ENCODE measurements around the gene PELO.

The PELO gene

DNA sequence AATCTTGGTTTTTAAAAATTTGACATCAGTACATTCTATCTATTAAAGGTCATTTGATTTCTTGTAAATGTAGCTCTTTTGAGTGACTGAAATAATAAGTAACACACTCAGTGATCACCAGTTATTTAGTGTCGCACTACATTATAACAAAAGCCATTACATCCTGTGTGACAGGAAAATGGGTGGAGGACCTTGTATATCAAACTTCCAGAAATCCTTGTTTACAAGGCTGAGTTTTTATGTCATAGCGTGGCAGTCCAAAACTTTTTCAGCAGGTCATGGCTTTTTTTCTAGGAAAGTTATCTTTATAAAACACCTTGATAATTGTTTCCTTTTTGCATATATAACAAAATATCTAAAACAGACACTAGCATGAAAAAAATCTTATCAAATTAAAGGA is 14.4 kb upstream of the PELO start:
- no peak for DNase-seq

- no peak for DNase-seq
Measured at GRCh38 chr5:52774005-52774410, 13.7 kb upstream of the PELO start.

DNA sequence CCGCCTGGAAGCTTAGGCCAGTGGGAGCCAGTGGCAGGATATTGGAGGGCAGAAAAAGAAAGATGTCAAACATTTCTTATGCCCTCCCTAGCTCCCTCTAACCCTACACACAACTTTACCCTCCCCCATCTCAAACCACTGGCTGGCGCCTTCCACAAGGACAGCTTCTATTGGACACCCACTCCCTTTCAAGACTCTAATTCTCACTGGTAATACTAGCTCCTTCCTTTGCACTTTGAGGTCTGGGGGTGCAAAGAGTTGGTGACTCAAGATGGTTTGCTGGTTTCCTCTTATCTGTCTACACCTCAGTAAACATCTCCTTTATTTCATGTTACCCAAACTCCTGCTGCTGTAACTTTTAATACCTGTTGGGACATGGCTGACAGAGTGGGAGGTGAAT is 11.6 kb upstream of the PELO start:
- no peak for DNase-seq

GRCh38 chr5:52777186-52777585 is 10.5 kb upstream of the PELO start:
- no peak for DNase-seq

DNA sequence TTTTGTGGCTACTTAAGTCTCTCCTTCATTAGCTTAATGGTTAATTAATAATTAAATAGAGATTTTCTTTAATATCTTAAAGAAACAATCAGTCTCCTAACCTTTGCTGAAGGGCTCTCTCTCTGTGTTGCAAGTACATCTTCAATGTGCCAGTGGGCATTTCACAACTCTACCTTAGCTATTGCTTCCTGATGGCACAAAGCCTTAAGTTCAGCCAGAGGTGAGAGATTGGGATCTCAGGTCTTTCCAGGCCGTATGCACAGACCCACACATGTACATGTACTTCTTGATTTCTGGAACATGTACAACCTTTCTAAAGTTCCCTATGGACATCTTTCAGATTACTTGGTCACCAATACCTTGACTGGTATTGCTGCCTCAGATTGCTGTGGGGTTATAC is 8.9 kb upstream of the PELO start:
- no peak for DNase-seq

DNA sequence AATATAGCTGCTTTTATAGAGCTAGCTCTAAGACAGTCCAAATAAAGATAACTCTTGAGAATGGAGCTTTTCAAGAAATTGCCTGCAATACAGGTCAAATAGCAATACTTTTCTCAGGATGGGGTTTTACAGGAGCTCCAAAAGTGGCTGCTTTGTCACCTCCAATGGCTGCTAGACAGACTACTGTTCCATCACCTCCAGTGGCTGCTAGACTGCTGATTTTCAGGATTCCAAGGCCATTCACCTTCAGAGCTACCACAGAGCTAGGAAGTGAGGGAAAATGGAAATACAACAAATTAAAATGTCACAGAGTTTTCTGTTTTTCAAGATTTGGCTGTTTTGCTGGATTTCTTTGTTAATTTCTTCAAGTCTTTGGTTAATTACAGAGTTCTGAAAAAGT is 8.5 kb upstream of the PELO start:
- no peak for DNase-seq

GRCh38 chr5:52783226-52783959 is 4.3 kb upstream of the PELO start:
- DNase-seq, result no peak

- no peak for DNase-seq
Measured at GRCh38 chr5:52784737-52785136, 3.0 kb upstream of the PELO start.

DNA sequence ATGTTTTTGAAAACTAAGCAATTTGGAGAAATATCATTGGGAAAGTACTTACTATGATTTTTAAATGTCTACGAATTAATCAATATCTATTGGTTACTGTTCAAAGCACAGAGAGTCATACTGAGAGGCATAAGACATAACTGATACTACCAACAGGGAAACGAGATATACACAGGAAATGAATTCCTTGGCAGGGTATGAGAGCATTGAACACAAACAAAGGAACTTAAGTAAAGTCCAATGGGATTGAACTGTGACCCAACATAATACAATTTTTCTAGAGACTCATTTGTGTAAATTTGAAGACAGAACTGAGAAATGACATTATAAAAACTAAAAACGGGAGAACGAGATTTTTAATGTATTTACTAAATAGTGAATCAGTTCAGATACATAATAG is 1.3 kb upstream of the PELO start:
- DNase-seq, result no peak

DNA sequence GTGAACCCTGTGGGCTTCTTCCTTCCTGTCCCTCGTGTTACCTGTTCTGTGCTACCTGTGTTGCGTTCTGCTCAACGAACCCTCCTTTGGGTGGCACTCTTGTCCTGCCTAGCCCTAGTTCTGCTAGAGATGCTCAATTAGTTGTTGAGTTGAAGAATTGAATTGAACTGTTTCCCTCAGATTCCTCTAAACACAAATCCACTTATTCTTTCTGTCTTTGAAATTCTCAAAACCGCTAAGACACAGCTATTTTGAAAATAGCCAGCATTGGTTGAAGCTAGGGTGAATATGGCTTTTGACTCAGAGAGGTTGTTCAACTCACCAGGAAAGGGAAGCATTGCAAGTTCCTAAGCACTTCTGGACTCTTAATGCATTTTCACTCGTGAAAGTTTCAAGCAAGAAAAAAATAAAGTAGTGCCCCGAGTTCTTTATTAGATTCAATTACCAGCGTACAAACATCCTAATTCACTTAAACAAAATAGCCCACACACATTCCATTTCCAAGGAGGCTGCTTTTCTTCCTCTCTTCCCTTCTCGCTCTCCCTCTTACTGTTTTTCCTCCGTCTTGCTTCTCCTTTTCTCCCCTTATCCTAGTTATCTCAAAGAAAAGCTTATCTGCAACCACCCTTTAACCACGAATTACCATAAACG is 642 bp upstream of the PELO start:
- DNase-seq, result no peak

- no peak for DNase-seq
Measured at GRCh38 chr5:52788505-52788821, 747 bp downstream of the PELO start.

- no peak for DNase-seq
Measured at GRCh38 chr5:52789378-52789777, 1.7 kb downstream of the PELO start.

- no peak for DNase-seq
Measured at GRCh38 chr5:52789851-52790250, 2.1 kb downstream of the PELO start.

DNA sequence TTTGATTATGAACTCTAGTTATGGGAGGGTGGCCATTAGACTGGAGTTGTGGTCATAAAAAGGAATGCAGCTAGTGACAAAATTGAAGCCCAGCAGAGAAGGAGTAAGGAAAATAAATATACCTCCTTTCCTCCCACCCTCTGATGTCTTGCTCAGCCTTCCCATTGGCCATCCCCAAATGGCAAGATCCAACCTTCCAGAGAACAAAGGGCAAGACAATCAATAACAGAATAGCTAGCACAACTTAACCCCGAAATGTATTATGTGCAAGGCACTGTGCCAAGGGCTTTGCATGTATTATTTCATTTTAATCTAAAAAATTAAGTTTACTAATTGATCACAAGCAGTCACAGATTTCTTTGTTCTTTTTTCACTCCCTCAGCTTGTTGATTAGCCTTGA is 3.6 kb downstream of the PELO start:
- DNase-seq, result no peak

DNA sequence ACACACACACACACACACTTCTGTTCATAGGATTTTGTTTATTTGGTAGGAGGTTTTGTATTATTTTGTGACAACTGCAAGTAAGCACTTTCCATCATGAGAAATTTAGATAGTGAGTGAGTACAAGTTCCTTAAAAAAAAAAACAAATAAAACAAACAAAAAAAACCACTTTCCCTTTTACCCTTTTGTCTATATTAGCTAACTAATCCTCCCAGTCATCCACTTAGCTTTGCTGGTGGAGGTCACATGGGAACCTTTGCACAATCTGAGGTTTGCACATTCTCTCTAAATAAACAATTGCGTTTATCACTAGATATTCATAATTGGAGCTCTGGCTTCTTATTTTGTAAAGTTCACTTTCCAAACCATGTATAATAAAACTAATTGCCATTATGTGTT is 6.8 kb downstream of the PELO start:
- DNase-seq, result no peak

DNA sequence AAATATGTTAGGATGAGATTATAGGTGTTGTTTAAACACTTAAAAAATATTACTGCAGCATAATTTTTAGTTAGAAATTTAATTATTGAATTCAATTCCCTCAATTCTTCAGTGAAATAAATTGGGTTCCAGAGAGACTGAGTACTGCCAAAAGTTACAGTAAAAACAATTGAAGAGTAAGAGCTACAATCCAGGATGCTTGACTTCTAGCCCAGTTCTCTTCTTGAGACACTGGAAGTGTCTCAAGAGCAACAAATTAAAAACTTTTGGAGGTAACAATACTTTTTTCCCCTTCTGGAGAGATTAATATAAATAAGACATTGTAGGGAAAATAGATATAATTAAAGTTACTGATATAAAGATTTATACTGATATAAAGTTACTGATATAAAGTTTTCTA is 8.3 kb downstream of the PELO start:
- no peak for DNase-seq

- no peak for DNase-seq
Measured at GRCh38 chr5:52796516-52797103, 8.9 kb downstream of the PELO start.

GRCh38 chr5:52798938-52799337 is 11.2 kb downstream of the PELO start:
- no peak for DNase-seq

GRCh38 chr5:52799358-52799982 is 11.8 kb downstream of the PELO start:
- DNase-seq, result no peak

- DNase-seq, result peak; percentile 90
Measured at GRCh38 chr5:52799983-52800393, 12.3 kb downstream of the PELO start.

DNA sequence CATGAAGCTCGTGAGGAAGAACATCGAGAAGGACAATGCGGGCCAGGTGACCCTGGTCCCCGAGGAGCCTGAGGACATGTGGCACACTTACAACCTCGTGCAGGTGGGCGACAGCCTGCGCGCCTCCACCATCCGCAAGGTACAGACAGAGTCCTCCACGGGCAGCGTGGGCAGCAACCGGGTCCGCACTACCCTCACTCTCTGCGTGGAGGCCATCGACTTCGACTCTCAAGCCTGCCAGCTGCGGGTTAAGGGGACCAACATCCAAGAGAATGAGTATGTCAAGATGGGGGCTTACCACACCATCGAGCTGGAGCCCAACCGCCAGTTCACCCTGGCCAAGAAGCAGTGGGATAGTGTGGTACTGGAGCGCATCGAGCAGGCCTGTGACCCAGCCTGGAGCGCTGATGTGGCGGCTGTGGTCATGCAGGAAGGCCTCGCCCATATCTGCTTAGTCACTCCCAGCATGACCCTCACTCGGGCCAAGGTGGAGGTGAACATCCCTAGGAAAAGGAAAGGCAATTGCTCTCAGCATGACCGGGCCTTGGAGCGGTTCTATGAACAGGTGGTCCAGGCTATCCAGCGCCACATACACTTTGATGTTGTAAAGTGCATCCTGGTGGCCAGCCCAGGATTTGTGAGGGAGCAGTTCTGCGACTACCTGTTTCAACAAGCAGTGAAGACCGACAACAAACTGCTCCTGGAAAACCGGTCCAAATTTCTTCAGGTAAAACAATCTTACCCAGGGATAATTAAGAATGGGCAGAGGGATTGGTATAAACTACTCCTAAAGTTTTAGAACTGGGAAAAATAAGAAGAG is 12.9 kb downstream of the PELO start:
- no peak for DNase-seq

DNA sequence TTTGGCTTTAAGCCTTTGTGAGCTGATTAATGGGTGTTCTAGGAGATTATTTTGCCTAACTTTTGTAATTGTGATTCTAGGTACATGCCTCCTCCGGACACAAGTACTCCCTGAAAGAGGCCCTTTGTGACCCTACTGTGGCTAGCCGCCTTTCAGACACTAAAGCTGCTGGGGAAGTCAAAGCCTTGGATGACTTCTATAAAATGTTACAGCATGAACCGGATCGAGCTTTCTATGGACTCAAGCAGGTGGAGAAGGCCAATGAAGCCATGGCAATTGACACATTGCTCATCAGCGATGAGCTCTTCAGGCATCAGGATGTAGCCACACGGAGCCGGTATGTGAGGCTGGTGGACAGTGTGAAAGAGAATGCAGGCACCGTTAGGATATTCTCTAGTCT is 13.6 kb downstream of the PELO start:
- no peak for DNase-seq

DNA sequence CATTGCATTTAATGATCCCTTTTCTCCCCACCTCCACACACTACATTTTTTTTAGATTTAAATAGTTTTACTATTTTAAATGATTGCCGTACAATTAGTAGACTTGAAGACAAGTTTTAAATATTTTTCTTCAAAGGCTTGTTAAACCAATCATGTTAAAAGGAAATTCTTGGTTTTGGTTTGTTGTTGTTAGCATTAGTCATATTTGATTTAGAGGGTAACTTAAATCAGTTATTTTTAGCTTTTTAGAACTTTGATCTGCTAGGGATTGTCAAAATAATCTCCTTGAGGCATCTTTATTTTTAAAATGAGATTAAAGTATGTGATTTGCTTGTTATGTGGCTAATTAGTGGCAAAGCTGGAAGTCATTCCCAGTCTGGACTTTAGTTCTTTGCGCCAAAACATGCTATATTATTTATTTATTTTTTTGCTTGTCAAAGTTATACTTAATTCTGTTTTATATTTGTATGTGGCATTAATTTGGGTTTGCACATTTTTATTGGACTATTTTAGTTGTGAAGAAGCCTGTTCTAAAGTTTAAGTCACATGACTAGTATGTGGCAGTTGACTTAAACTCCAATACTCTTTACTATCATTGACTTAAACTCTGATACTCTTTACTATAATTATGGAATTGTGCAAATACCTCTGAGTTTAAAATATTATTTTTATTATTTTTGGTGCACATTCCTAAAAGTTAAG is 14.7 kb downstream of the PELO start:
- no peak for DNase-seq
